ENCODE data around the gene C14orf119.

GRCh38 chr14:23137813-23138535 is 42.7 kb downstream of the C14orf119 start:
- TF ChIP-seq ESRRA (CRISPR knock-in tag; IDR thresholded peaks at IDR 0.05; ENCODE audit: borderline replicate concordance) (no peak), CREM (CRISPR knock-in tag; IDR thresholded peaks at IDR 0.05) (no peak), CTCF (IDR thresholded peaks at IDR 0.05) (no peak), MAX (CRISPR knock-in tag; IDR thresholded peaks at IDR 0.05) (no peak), RELA (CRISPR knock-in tag; IDR thresholded peaks at IDR 0.05; ENCODE audit: borderline replicate concordance) (no peak), CREB1 (CRISPR knock-in tag; IDR thresholded peaks at IDR 0.05) (no peak), ZNF396 (CRISPR knock-in tag; IDR thresholded peaks at IDR 0.05; ENCODE audit: borderline replicate concordance) (no peak), OVOL2 (CRISPR knock-in tag; IDR thresholded peaks at IDR 0.05; ENCODE audit: borderline replicate concordance) (no peak), ELF4 (CRISPR knock-in tag; IDR thresholded peaks at IDR 0.05; ENCODE audit: low read depth) (no peak)
- TF ChIP-seq, protein P1, sequence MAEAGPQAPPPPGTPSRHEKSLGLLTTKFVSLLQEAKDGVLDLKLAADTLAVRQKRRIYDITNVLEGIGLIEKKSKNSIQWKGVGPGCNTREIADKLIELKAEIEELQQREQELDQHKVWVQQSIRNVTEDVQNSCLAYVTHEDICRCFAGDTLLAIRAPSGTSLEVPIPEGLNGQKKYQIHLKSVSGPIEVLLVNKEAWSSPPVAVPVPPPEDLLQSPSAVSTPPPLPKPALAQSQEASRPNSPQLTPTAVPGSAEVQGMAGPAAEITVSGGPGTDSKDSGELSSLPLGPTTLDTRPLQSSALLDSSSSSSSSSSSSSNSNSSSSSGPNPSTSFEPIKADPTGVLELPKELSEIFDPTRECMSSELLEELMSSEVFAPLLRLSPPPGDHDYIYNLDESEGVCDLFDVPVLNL (CRISPR knock-in tag; IDR thresholded peaks at IDR 0.05; ENCODE audit: borderline replicate concordance, low read depth), result no peak
- TF ChIP-seq, protein P2, sequence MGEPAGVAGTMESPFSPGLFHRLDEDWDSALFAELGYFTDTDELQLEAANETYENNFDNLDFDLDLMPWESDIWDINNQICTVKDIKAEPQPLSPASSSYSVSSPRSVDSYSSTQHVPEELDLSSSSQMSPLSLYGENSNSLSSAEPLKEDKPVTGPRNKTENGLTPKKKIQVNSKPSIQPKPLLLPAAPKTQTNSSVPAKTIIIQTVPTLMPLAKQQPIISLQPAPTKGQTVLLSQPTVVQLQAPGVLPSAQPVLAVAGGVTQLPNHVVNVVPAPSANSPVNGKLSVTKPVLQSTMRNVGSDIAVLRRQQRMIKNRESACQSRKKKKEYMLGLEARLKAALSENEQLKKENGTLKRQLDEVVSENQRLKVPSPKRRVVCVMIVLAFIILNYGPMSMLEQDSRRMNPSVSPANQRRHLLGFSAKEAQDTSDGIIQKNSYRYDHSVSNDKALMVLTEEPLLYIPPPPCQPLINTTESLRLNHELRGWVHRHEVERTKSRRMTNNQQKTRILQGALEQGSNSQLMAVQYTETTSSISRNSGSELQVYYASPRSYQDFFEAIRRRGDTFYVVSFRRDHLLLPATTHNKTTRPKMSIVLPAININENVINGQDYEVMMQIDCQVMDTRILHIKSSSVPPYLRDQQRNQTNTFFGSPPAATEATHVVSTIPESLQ (CRISPR knock-in tag; IDR thresholded peaks at IDR 0.05), result no peak

Measured in WTC11 (cell line).